Bronchial epithelial cell (primary cell): ENCODE results near the gene ENO2. TPM values are rescaled to one million over a fixed set of nuclear protein-coding genes. Genes with fewer than 3 reads are reported as not detected.

ENCODE experiments used
- DNase-seq: peaks from one replicate; pipeline ENCODE4 v3.0.0-alpha.2; 2010; ENCODE audit warnings: low read depth
- FAIRE-seq: peaks from 2 replicates; lab custom pipeline; 2011; peaks lifted over from hg19 to GRCh38; lab: Jason Lieb, UNC
- H3K27me3 ChIP-seq: 2 replicates; pipeline ENCODE4 v1.5.1; 2011; ENCODE audit warnings: low read length; ENCODE audit not compliant: control insufficient read depth, insufficient read depth
- H3K36me3 ChIP-seq: 2 replicates; pipeline ENCODE4 v1.5.1; 2011; ENCODE audit warnings: low read length; ENCODE audit not compliant: control insufficient read depth, insufficient read depth
- H3K4me3 ChIP-seq: 2 replicates; pipeline ENCODE4 v1.5.1; 2011; ENCODE audit warnings: mild to moderate bottlenecking, low read depth, low read length, control low read depth
- total RNA-seq: library from RNA; depleted of rRNA; stranded (reverse); fragments of >200 nt; gene quantifications from 2 replicates; pipeline ENCODE4 v1.2.1, GENCODE V29; 2014
- TF ChIP-seq, protein P1 (sequence below): IDR thresholded peaks from 2 replicates; pipeline ENCODE4 v1.5.1; 2011; ENCODE audit warnings: mild to moderate bottlenecking, moderate library complexity, low read length, control low read depth, inconsistent platforms; ENCODE audit not compliant: insufficient read depth, severe bottlenecking

ENO2 gene
- total RNA-seq, 1 donor from 2014 or later, result 9.0 TPM

- TF ChIP-seq, protein P1, sequence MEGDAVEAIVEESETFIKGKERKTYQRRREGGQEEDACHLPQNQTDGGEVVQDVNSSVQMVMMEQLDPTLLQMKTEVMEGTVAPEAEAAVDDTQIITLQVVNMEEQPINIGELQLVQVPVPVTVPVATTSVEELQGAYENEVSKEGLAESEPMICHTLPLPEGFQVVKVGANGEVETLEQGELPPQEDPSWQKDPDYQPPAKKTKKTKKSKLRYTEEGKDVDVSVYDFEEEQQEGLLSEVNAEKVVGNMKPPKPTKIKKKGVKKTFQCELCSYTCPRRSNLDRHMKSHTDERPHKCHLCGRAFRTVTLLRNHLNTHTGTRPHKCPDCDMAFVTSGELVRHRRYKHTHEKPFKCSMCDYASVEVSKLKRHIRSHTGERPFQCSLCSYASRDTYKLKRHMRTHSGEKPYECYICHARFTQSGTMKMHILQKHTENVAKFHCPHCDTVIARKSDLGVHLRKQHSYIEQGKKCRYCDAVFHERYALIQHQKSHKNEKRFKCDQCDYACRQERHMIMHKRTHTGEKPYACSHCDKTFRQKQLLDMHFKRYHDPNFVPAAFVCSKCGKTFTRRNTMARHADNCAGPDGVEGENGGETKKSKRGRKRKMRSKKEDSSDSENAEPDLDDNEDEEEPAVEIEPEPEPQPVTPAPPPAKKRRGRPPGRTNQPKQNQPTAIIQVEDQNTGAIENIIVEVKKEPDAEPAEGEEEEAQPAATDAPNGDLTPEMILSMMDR, result no peak
- Histone ChIP-seq H3K36me3 (peaks cover 8% of the 10 kb centered on the region), H3K27me3 (no peaks in the 10 kb centered on the region), H3K4me3 (no peak overlapping the region)
- FAIRE-seq (no peak), DNase-seq (no peak)
Observed at GRCh38 chr12:6957741-6958608, 43.6 kb downstream of the ENO2 start.

DNA sequence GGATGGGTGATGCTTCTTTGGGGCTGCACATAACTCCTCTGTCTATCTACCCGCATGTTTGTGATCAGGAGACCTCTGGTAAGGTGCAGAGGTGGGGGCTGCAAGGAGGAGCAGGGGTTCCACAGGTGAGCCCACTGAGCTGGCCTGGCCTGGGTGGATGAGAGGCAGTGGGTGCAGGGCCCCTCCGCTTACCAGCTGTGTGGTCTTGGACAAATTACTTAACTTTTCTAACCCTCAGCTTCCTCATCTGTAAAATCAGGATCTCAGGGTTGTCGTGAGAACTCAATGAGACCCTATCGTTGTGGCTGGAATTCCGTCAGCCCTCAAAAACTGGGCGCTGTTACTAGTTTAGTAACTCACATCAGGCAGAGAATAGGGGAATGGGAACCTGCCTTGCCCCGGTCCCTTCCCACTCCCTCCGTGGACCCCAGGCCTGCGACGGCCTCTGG lies 44.3 kb downstream of the ENO2 start:
- no peak for DNase-seq
- FAIRE-seq, result no peak
- Histone ChIP-seq H3K4me3 (no peak overlapping the region), H3K36me3 (peaks cover 8% of the 10 kb centered on the region), H3K27me3 (no peaks in the 10 kb centered on the region)
- TF ChIP-seq, protein P1, result no peak

DNA sequence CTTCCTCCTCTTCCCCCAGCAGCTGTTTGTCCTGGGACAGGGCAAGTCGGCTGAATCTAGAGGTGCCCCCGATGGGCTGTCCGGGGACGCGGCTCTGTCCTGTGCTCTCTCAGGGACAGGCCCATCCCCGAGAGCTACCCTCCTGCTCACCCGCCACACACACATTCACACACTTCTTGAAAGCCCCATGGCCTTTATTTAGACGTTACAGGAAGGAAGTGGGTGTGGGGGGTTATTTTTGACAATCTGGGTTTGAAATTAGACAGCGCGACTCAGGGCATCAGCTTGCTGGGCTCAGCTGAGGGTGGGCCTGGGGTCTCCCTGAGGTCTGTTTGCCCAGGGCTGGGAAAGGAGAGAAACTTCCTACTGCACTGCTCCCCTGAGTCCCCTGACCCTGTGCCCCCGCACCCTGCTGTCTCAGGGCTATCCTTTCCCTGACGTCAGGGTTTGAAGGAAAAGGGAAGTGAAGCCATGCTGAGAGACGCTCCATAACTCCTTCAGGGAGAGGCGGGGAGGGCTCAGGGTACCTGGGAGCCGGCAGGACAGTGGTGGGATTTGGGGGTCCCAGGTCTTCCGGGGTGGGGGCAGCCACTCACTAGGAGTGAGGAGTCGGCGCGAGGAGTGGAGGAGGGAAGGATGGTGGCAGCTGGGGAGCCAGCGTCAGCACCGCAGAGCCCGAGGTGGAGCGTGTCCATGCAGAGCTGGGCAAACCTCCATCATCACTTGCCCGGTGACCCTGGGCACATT lies 44.9 kb downstream of the ENO2 start:
- Histone ChIP-seq H3K36me3 (peaks cover 10% of the 10 kb centered on the region), H3K27me3 (no peaks in the 10 kb centered on the region), H3K4me3 (no peak overlapping the region)
- no peak for FAIRE-seq
- TF ChIP-seq, protein P1, result no peak
- no peak for DNase-seq

GRCh38 chr12:6959805-6960592 lies 45.6 kb downstream of the ENO2 start:
- DNase-seq, result no peak
- Histone ChIP-seq H3K36me3 (peaks cover 14% of the 10 kb centered on the region), H3K27me3 (no peaks in the 10 kb centered on the region), H3K4me3 (no peak overlapping the region)
- TF ChIP-seq, protein P1, result no peak
- no peak for FAIRE-seq

GRCh38 chr12:6960593-6961277 lies 46.4 kb downstream of the ENO2 start:
- FAIRE-seq (no peak), DNase-seq (no peak)
- Histone ChIP-seq H3K36me3 (peaks cover 19% of the 10 kb centered on the region), H3K4me3 (no peak overlapping the region), H3K27me3 (no peaks in the 10 kb centered on the region)
- TF ChIP-seq, protein P1, result no peak
